C4-2B (cell line): Measurements from ENCODE around the gene HOXC6.
"Not testable (repeated sequence)": the region's sequence is repeated elsewhere in the genome, so short reads cannot be mapped to it uniquely, and the experiment has no call there.

Experiments
- H3K27ac ChIP-seq: fragments of 450-650 bp; 2 replicates; pipeline ENCODE4 v1.5.1; 2017
- ZFX ChIP-seq: fragments of 450-650 bp; IDR thresholded peaks from 2 replicates; pipeline ENCODE4 v1.6.1; 2017
- TF ChIP-seq, protein P1 (sequence below): fragments of 450-650 bp; conservative IDR thresholded peaks from 2 replicates; pipeline ENCODE4 v1.5.1; 2017; ENCODE audit warnings: mild to moderate bottlenecking

Gene HOXC6

GRCh38 chr12:54068418-54069070 is 40.3 kb downstream of the HOXC6 start:
- H3K27ac ChIP-seq: no peak overlapping the region
- TF ChIP-seq ZFX: no peak

DNA sequence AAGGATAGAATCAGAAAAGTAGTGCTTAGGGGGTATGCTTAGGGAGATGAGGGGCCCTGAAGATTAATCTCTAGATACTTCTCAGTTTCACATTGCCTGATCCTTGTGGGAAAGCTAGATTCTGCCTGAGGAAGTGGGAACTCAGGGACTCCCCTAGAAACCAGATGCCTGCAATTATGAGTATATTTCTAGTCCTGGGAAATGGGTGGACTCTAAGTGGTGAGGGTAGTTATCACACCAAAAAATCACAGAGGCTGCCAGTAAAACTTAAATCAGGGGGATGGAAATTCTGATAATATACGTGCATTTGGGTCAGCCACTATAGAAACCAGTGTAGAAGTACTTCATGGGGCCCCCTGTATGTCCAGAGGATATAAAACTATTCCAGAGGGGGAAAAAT is 43.7 kb downstream of the HOXC6 start:
- no peak for TF ChIP-seq ZFX
- TF ChIP-seq, protein P1, sequence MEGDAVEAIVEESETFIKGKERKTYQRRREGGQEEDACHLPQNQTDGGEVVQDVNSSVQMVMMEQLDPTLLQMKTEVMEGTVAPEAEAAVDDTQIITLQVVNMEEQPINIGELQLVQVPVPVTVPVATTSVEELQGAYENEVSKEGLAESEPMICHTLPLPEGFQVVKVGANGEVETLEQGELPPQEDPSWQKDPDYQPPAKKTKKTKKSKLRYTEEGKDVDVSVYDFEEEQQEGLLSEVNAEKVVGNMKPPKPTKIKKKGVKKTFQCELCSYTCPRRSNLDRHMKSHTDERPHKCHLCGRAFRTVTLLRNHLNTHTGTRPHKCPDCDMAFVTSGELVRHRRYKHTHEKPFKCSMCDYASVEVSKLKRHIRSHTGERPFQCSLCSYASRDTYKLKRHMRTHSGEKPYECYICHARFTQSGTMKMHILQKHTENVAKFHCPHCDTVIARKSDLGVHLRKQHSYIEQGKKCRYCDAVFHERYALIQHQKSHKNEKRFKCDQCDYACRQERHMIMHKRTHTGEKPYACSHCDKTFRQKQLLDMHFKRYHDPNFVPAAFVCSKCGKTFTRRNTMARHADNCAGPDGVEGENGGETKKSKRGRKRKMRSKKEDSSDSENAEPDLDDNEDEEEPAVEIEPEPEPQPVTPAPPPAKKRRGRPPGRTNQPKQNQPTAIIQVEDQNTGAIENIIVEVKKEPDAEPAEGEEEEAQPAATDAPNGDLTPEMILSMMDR: no peak

GRCh38 chr12:54074308-54074707 is 46.1 kb downstream of the HOXC6 start:
- H3K27ac ChIP-seq: no peak overlapping the region
- TF ChIP-seq ZFX: no peak
- TF ChIP-seq, protein P1: no peak

More for the DNA sequence above, 43.7 kb downstream of the HOXC6 start:
- no peak overlapping the region for H3K27ac ChIP-seq

- H3K27ac ChIP-seq: no peak overlapping the region
- TF ChIP-seq ZFX: no peak
- TF ChIP-seq, protein P1: no peak
Measured at GRCh38 chr12:54075409-54075808, 47.2 kb downstream of the HOXC6 start.

- no peak overlapping the region for H3K27ac ChIP-seq
- TF ChIP-seq, protein P1: no peak
- TF ChIP-seq ZFX: no peak
Measured at GRCh38 chr12:54075974-54076373, 47.7 kb downstream of the HOXC6 start.

DNA sequence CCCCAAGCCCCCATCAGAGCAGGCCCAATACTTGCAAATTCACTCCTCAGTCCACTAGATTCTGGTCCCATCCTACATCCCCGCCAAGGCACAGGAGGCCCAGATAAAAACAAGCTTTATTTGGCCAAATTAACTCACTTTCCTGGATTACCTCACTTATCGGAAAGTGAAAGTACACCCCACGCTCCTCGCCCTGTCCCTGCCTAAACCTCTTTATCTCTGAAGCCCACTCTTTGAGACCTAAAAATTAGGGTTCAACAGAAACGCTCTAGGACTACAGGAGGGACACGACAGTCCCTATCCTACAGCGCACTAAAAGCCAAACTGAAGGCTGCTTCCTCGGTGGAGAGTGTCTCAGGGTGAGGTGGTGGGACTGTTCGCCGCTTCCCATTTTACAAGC is 49.6 kb downstream of the HOXC6 start:
- not testable (repeated sequence) for H3K27ac ChIP-seq

DNA sequence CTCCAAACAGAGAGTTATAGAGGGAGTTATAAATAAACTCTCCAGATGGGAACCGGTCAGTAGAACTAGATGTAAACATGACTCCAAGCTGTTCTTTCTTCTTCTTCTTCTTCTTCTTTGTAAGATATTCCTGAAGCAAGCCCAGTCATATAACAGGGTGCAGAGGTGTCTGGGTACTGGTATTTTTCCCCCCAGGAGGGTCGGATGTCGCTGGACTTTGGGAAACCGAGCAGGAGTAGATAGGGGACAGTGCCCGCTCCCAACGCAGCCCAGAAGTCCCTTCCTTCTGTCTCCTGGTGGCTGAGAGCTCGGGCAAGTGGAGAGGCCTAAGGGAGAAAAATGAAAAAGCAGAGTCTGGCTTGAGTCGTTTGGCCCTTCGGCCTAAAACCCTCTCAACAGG is 50.9 kb downstream of the HOXC6 start:
- not testable (repeated sequence) for H3K27ac ChIP-seq
